ENCODE data around the gene RCOR3.
"Not testable (repeated sequence)": the region's sequence is repeated elsewhere in the genome, so short reads cannot be mapped to it uniquely, and the experiment has no call there.

The RCOR3 gene

DNA sequence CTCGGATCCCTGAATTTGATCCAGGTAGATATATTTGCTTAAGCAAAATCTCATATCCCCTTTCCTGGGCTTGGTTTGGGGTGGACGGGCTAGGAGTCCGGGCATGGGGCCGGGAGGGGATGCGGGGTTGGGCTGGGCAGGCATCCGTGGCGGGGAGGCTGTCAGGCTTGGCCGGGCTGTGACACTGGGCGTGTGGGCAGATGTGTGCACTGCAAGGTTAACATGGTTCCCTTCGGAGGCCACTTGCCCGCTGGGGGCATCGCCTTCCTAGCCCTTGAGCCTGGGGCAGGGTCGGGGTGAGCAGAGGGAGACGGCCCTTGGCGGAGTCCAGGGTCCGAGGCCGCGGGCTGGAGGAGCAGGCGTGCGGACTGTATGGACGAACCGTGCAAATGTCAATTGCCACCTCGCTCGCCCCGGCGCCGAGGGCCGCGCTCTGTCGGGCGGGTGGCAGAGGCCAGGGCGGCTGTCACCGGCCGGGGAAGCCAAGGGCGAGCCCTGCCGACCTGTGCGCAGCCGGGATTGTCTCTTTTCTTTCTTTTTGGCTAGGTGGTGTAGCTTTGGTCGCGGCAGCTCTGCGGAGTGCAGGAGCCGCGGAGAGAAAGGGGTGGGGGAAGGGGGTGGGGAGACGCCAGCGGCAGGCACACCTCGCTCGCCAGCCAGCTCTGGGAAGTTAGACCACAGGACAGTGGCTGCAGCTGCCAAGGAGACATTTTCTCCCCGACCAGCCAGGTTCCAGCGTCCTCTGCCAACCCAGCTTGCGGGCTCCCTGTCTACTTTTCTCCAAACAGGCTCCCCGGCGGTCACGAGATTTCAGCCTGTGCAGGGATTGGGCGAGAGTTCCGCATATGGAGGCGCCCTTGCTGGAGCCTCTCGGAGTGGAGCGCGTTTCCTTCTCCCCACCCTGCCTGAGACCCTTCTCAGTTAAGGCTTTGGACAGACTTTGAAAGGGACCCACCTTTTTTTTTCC, 1.3 kb downstream of the RCOR3 start:
- no peak for FAIRE-seq

DNA sequence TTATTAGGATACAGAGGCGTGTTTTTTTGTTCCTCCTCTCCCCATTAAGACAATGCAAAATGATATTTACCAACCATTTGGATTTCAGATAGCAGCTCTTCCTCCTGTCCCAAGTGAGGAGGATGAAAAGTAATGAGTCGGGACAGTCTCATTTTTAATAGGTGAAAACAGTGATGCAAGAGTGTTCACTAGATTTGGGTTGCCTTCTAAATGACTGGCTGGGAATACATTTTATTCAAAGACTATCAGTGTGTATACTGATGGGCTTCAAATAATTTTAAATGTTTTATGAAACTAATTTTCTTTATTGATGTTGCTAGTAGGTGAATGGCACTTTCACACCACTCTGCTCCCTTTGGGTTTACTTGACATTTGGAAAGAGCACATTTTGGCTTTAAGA, 2.1 kb downstream of the RCOR3 start:
- no peak for FAIRE-seq

DNA sequence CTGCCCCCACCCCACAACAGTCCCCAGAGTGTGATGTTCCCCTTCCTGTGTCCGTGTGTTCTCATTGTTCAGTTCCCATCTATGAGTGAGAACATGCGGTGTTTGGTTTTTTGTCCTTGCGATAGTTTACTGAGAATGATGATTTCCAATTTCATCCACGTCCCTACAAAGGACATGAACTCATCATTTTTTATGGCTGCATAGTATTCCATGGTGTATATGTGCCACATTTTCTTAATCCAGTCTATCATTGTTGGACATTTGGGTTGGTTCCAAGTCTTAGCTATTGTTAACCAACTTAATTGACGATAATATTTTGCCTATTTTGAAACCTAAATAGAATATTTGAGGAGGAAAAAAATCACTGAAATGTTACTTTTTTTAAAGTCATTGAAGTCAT, 3.9 kb downstream of the RCOR3 start:
- not testable (repeated sequence) for FAIRE-seq

DNA sequence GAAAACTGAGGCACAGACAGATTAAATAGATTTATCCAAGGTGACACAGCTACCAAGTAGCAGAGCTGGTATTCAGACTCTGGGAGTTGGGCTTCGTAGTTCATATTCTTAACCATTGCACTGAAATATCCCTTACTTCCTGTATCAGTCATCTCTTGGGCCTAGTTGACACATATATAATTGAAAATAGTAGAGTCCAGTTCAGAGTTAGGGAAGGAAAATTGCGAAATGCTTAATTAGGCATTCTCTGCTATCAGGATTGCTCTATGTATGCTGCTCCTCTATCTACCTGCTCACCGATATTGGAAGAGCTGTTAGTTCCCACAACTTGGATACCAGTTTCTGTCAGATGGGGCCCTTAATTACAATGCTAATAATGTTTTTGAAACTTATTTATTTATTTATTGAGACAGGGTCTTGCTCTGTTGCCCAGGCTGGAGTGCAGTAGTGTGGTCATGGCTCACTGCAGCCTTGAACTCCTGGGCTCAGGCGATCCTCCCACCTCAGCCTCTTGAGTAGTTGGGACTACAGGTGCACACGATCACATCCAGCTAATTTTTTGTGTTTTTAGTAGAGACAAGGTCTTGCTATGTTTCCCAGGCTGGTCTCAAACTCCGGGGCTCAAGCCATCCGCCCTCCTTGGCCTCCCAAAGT, 8.2 kb downstream of the RCOR3 start:
- FAIRE-seq = no peak

DNA sequence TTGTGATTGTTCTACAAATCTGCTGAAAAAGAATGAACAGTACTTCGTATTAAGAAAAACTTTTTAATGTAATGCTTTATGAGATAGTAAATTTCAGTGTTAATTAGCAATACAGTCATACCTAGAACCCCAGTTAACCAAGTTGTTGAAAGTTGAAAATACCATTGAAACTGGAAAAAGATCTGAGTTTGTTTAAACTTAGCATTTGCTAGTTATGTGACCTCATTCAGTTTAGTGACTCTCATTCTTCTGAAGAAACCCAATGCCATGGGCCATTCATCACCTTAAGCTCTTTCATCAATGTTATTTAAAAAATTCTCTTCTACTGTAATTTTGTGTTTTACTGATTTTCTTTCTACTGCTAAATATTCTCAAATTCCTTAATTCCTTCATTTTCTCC, 20.2 kb downstream of the RCOR3 start:
- FAIRE-seq = no peak

DNA sequence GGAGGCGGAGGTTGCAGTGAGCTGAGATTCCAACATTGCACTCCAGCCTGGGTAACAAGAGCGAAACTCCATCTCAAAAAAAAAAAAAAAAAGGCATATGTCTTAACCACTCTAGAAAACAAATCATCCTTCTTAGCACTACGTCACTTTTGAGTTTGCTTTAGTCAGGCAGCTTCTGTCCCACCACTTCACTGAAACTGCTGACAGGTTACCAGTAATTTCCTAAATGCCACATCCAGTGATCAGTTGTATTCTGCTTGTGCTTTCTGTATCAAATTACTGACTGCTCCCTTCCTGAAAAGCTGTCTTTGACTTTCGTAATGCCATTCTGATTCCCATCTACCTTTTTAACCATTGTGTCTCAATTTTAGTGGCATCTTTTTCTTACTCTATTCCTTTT, 21.7 kb downstream of the RCOR3 start:
- FAIRE-seq = no peak

DNA sequence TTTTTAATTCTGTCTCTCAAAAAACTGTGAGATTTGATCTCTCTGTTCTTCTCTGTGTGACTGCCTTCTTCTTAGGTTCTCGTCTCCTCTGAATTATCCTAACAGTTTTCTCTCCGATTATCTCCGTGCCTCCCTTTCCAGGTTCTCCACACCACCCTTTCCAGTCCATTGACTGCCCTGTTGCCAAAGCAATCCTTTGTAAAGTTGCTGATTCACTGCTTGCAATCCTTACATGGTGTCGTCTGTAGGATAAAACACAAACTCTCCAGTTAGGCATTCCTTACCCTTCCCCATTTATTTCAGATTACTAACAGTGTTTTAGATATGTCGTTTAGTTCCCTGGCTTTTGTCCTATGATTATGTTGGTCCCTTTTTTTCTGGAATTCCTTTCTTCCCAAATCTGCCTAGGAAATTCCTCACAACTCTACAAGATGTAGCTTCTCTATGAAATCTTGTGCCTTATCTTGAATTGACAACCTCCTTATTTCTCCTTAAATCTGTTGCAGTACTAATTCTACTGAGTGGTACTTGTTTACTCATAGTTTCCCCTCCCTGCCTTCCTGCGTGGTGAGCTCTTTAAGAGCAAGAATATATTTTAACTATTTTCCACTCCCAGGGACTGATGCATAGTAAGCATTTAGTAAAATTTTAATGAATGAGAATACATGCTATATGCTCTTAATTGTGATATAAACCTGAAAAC, 22.3 kb downstream of the RCOR3 start:
- FAIRE-seq = no peak

DNA sequence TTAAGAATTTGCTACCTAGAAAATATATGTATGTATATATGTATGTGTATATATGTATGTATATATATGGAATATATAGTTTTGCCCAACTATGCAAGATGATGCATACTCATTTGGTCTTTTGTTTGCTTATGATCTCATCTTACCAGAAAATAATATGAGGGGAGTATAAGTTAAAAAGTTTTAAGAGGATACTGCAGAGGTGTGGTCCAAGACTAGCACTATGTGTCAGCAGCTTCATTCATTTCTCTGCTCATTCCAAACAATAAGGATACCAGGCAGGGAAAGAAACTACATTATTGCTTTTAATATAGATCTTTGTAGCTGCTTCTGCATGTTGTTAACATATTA, 22.8 kb downstream of the RCOR3 start:
- no peak for FAIRE-seq

DNA sequence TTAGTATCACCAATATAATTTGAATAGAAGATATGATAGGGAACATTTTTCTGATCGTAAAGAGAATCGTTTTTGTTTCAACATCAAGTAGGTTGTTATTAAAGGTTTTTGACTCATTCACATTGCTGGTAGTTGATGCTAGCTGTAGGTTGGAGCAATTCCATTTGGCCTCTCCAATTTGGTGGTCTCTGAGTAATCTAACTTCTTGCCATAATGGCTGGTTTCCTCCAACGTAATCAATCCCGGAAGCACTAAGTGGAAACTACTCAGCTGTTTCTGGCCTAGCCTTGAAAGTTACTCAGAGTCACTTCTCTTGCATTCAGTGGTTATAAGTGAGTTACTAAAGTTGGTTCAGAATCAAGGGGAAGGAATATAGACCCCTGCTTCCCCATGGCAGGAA, 26.0 kb downstream of the RCOR3 start:
- FAIRE-seq = no peak

DNA sequence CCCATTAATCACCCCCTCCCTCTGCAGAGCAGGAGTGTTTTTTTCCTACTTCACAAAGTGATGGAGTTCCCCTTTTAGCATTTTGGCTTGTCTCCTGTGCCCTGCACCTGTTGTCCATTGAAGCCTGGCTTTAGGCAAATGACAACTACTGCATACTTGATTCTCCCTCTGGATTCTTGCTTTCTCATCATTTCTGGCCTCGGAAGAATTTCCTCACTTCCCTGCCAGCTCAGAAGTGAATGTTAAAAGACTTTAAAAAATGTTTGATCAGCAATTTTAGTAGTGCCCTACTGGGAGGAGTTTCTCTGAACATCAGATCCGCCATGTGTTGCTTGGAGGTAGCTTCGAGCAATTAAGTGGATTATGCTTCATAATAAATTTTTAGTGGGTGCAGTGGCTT, 28.1 kb downstream of the RCOR3 start:
- FAIRE-seq = no peak

DNA sequence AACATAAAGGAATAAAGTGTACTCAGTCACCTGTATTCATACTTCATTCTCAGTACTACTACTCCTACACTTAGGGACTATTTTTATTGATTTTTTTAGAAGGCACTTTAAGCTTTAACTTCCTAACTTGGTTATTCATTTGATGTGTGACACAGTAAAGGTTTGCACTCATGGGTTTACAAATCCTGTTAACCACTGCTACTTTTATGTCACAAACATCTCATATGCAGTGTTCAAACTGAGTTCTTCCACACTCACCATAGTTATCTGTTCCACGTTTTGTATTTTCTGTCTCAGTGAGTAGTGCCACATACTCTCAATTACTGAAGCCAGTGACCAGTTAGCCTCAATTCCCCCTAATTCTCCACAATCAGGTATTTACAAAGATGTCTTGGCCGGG, 33.2 kb downstream of the RCOR3 start:
- no peak for FAIRE-seq

DNA sequence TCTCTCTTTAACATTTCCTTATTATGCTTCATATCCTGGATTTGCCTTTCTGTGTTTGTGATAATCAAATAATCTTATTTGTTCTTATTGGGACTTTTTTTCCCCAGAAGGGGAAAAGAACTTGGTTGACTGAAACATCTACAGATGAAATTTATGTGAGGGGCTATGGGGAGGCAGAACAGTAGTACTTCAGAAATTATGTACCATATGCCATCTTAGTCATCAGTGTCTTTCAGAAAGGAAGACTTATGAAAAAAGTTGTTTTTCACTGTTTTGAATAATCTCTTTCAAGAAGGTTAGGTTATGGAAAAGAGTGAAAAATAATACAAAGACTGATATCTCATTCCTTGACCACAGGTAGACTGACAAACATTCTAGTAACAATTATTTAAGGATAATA, 37.2 kb downstream of the RCOR3 start:
- FAIRE-seq = no peak

DNA sequence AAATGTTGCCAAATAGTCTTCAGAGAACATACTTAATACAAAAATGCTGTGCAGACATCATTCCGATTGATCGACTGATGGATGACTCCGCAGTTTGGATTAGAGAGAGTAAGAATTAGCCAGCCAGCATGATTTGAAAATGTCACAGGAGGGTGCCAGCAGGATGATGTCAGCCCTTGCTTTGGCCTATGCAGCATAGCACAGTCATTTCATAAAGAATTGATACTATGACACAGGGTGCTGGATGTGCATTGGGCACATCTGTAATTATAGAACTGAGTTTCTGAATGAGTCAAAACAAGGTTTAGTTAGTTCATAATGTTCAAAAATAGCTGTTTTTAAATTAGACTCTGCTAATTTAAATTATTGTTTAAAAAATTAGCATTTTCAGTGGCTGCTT, 45.9 kb downstream of the RCOR3 start:
- no peak for FAIRE-seq

DNA sequence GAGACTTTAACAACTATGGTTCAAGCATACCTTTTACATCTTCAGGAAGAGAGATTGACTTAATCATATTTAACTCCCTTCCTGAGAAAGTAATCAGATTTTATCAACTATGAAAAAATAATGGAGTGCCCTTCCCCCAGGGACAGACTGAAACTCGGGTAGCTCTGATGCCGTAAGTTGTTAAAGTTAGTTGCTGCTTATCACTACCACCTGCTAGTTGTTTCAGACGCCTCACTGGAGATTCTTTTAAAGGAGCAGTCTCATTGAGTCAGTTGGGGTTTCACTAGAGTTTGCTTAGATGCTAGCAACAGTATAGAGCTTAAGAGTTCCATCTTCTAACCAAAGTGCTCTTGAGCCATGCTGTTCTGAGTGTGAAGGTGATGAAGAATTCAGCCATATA, 50.5 kb downstream of the RCOR3 start:
- FAIRE-seq = no peak

DNA sequence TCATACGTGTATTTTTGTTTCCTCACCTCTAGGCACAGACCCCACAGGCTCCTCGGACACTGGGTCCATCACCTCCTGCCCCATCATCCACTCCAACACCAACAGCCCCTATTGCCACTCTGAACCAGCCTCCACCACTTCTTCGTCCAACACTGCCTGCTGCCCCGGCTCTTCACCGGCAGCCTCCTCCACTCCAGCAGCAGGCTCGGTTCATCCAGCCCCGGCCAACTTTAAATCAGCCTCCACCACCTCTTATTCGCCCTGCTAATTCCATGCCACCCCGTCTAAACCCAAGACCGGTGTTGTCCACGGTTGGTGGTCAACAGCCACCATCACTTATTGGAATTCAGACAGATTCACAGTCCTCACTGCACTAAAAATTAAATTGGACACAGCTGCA, 54.2 kb downstream of the RCOR3 start:
- FAIRE-seq = no peak

DNA sequence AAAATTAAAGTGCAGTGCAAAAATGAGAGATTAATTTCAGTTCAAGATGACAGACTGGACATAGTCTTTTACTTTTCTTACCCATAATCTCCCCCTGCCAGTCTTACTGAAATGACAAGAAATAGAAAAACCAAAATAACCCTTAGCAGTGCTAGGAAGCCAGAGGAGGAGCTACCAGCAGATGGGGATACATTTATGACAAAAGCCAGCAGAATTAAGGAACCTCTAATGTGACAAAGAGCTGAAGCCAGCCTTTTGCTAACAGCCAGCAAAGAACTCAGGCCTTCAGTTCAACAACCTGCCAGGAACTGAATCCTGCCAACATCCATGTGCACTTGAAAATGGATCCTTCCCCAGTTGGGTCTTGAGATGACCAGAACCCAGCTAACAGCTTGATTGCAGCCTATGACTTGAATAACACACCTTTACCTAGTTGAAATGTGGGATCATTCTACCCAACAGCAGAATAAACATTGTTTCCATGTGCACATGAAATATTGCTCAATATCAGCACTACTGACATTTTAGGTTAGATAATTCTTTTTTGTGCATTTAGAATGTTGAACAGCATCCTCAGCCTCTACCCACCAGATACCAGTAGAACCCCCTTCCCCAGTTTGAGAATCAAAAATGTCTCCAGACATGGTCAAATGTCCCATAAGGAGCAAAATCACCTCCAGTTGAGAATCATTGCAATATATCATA, 59.6 kb downstream of the RCOR3 start:
- FAIRE-seq = no peak

DNA sequence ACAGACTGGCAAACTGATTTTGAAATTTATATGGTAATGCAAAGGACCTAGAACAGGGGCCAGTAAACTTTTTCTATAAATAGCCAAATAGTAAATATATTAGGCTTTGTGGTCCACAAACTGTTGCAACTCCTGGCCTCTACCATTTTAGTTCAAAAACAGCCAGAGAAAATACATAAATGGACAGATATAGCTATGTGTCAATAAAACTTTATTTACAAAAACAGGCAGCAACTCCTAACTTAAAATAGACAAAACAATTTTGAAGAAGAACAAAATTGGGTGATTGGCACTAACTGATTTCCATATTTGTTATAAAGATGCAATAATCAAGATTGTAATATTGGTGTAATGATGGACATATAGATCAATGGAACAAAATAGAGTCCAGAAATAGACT, 60.7 kb downstream of the RCOR3 start:
- no peak for FAIRE-seq

DNA sequence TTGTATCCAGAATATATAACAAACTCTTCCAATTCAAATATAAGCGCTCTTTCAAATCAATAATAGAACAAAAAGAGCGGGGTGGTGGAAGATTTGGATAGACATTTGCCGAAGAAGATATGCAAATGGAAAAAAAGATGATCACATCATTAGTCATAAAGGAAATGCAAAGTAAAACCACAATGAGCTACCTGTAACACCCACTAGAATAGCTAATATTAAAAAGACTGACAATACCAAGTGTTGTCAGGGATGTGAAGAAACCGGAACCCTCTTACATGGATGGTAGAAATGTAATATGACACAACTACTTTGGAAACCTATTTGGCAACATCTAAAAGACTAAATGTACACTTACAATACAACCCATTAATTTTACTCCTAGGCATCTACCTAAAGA, 61.8 kb downstream of the RCOR3 start:
- FAIRE-seq = no peak

DNA sequence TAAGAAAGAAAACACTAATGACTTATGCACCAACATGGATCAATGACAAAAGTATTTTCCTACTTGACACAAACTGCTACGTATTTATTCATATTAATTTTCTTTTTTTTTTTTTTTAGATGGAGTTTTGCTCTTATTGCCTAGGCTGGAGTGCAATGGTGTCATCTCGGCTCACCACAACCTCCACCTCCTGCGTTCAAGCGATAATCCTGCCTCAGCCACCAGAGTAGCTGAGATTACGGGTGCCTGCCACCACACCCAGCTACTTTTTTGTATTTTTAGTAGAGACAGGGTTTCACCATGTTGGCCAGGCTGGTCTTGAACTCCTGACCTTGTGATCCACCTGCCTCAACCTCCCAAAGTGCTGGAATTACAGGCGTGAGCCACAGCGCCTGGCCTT, 62.5 kb downstream of the RCOR3 start:
- not testable (repeated sequence) for FAIRE-seq

DNA sequence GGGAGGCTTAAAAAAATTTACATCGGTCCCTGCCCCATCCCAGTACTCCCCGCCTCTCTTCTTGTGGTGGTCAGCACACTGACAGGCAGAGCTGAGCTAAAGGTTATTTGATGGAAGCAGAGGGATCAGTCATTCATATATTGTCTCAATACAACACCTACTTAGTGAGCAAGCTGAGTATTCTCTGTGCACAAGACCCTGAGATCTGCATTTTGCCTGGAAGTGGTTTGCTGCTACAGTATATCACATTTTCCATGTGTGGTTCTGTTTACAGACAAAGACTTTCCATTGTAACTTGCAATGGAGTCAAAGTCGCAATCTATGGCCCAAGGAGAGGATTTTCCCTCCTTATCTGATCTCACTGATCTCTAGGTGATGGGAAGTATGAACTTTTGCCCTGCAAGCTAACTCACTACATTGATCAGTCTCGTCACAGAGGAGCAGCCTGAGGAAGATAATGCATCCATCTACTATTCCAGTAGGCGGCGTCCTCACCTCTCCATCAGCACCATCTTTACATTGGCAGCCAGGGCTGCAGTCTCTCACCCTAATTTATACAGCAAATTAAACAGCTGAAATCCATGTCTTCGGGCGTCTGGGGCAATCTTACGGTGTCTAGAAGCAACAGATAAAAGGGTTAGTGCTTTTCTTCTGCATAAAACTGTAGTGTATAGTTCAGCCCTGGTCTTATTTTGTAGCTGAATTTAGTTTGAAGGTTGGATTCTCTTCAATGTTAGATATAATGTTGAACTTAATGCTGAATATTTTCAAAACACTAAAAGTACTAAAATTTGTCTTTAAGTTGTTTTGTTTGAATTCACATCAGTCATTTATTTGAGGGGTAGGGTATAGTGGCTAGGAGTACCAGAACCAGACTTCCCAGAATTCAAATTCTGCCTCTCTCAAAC, 64.2 kb downstream of the RCOR3 start:
- no peak for FAIRE-seq

DNA sequence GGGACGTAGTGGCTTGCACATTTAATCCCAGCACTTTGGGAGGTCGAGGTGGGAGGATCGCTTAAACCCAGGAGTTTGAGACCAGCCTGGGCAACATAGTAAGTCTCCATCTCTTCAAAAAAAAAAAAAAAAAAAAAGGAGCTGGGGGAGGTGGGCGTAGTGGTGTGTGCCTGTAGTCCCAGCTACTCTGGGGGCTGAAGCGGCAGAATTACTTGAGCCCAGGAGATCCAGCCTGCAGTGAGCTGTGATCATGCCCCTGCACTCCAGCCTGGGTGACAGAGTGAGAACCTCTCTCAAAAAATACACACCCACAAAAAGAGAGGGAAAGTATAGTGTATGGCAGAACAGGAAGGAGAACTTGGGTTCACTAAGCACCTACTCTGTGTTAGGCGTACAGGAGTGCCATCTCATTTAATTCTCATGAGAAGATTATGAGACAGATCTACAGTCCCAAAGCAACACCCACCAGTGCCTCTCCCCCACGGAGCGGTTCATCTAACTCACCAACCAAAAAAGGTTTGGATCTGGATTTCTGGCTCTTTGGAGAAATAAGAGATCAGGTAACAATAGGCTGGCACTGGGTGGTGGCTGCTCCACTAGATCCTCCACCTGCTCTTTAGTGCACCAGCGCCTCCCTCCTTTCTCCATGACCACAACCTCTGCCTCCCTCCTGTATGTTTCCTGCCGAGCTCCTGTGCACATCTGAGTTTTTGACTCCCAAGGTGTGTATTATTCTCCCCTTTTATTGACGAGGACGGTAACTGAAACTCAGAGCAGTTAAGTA, 66.0 kb downstream of the RCOR3 start:
- no peak for FAIRE-seq
